ENCODE measurements around the gene COMT. TPM values are rescaled to one million over a fixed set of nuclear protein-coding genes. Genes with fewer than 3 reads are reported as not detected.
A peak's percentile ranks its signal among the peaks of the same experiment; 100 is the strongest.

Gene COMT
- total and polyA plus RNA-seq, 9 of the 15 experiments (the other 6 are each of a cell fraction or from before 2014, with no cell fraction given), result 12.5 to 351 (median 155) TPM

- TF ChIP-seq DLX4 (CRISPR knock-in tag; IDR thresholded peaks at IDR 0.05) (no peak), ZC3H4 (CRISPR knock-in tag; IDR thresholded peaks at IDR 0.05; ENCODE audit: borderline replicate concordance) (no peak), HOXB6 (CRISPR knock-in tag; IDR thresholded peaks at IDR 0.05; ENCODE audit: borderline replicate concordance) (no peak), SETDB1 (IDR thresholded peaks at IDR 0.05; ENCODE audit: low read length) (no peak), RBM25 (IDR thresholded peaks at IDR 0.05; ENCODE audit: low read depth, low read length, severe bottlenecking) (no peak), PCBP2 (IDR thresholded peaks at IDR 0.05; ENCODE audit: low read depth, low read length, poor library complexity, severe bottlenecking) (no peak), CTCFL (IDR thresholded peaks at IDR 0.05; ENCODE audit: borderline replicate concordance, insufficient read depth, low read depth, low read length, poor library complexity, severe bottlenecking) (no peak), ZNF134 (CRISPR knock-in tag; conservative IDR thresholded peaks at IDR 0.05) (no peak), NR2C1 (IDR thresholded peaks at IDR 0.05) (no peak), NR2C1 (tag; IDR thresholded peaks at IDR 0.05) (no peak), HEY1 (CRISPR knock-in tag; IDR thresholded peaks at IDR 0.05; ENCODE audit: borderline replicate concordance) (no peak), ELF1 (tag; IDR thresholded peaks at IDR 0.05) (no peak), MYC (IDR thresholded peaks at IDR 0.05; ENCODE audit: low read depth, low read length) (no peak), MYC (CRISPR knock-in tag; IDR thresholded peaks at IDR 0.05; ENCODE audit: borderline replicate concordance, low read depth) (0 out of 2 replicates have a peak, but pooled peaks have one; percentile 55), SNRNP70 (optimal IDR thresholded peaks at IDR 0.05; ENCODE audit: low read depth, low read length) (peak; percentile 80), ZNF12 (CRISPR knock-in tag; IDR thresholded peaks at IDR 0.05) (no peak), ZBTB7A (IDR thresholded peaks at IDR 0.05; ENCODE audit: borderline replicate concordance, control insufficient read depth, low read depth, low read length) (no peak), ZNF253 (CRISPR knock-in tag; conservative IDR thresholded peaks at IDR 0.05) (no peak)
- TF ChIP-seq, protein P1, sequence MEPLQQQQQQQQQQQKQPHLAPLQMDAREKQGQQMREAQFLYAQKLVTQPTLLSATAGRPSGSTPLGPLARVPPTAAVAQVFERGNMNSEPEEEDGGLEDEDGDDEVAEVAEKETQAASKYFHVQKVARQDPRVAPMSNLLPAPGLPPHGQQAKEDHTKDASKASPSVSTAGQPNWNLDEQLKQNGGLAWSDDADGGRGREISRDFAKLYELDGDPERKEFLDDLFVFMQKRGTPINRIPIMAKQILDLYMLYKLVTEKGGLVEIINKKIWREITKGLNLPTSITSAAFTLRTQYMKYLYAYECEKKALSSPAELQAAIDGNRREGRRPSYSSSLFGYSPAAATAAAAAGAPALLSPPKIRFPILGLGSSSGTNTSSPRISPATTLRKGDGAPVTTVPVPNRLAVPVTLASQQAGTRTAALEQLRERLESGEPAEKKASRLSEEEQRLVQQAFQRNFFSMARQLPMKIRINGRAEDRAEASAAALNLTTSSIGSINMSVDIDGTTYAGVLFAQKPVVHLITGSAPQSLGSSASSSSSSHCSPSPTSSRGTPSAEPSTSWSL (CRISPR knock-in tag; IDR thresholded peaks at IDR 0.05; ENCODE audit: borderline replicate concordance), result peak; percentile 38; the same call in 1 of the 2 replicates
- TF ChIP-seq, protein P2, sequence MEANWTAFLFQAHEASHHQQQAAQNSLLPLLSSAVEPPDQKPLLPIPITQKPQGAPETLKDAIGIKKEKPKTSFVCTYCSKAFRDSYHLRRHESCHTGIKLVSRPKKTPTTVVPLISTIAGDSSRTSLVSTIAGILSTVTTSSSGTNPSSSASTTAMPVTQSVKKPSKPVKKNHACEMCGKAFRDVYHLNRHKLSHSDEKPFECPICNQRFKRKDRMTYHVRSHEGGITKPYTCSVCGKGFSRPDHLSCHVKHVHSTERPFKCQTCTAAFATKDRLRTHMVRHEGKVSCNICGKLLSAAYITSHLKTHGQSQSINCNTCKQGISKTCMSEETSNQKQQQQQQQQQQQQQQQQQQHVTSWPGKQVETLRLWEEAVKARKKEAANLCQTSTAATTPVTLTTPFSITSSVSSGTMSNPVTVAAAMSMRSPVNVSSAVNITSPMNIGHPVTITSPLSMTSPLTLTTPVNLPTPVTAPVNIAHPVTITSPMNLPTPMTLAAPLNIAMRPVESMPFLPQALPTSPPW (CRISPR knock-in tag; IDR thresholded peaks at IDR 0.05), result no peak
Observed at GRCh38 chr22:19955241-19956128, 13.9 kb downstream of the COMT start (continued).
